ENCODE results near the gene TMPRSS9. TPM values are rescaled to one million over a fixed set of nuclear protein-coding genes. Genes with fewer than 3 reads are reported as not detected.

The TMPRSS9 gene
- total RNA-seq, 1 donor from 2014 or later, result not detected

- Mint-ChIP-seq H3K9me3 (ENCODE audit: low read depth) (no peaks in the 10 kb centered on the region), H3K4me1 (ENCODE audit: low read depth) (no peaks in the 10 kb centered on the region), H3K27ac (peak overlapping the region; percentile 82), H3K4me3 (ENCODE audit: low read depth) (no peak overlapping the region), H3K27me3 (peaks cover 16% of the 10 kb centered on the region), H3K36me3 (ENCODE audit: insufficient read depth) (no peaks in the 10 kb centered on the region)
- TF ChIP-seq CTCF (IDR thresholded peaks at IDR 0.05; ENCODE audit: unreplicated experiment), result no peak
- no peak for DNase-seq (ENCODE audit: low spot score, unreplicated experiment)
Observed at GRCh38 chr19:2381148-2381820, 21.2 kb downstream of the TMPRSS9 start.

- Mint-ChIP-seq H3K4me3 (ENCODE audit: low read depth) (no peak overlapping the region), H3K4me1 (ENCODE audit: low read depth) (no peaks in the 10 kb centered on the region), H3K36me3 (ENCODE audit: insufficient read depth) (no peaks in the 10 kb centered on the region), H3K9me3 (ENCODE audit: low read depth) (no peaks in the 10 kb centered on the region), H3K27me3 (peaks cover 25% of the 10 kb centered on the region), H3K27ac (no peak overlapping the region)
- TF ChIP-seq CTCF (IDR thresholded peaks at IDR 0.05; ENCODE audit: unreplicated experiment), result no peak
- no peak for DNase-seq (ENCODE audit: low spot score, unreplicated experiment)
Observed at GRCh38 chr19:2382530-2383222, 22.6 kb downstream of the TMPRSS9 start.

- TF ChIP-seq CTCF (IDR thresholded peaks at IDR 0.05; ENCODE audit: unreplicated experiment), result no peak
- Mint-ChIP-seq H3K27me3 (peaks cover 25% of the 10 kb centered on the region), H3K9me3 (ENCODE audit: low read depth) (no peaks in the 10 kb centered on the region), H3K36me3 (ENCODE audit: insufficient read depth) (no peaks in the 10 kb centered on the region), H3K4me1 (ENCODE audit: low read depth) (no peaks in the 10 kb centered on the region), H3K4me3 (ENCODE audit: low read depth) (no peak overlapping the region), H3K27ac (no peak overlapping the region)
- DNase-seq (ENCODE audit: low spot score, unreplicated experiment), result no peak
Observed at GRCh38 chr19:2385053-2385721, 25.1 kb downstream of the TMPRSS9 start.

GRCh38 chr19:2387367-2388288, 27.6 kb downstream of the TMPRSS9 start:
- Mint-ChIP-seq H3K36me3 (ENCODE audit: insufficient read depth) (no peaks in the 10 kb centered on the region), H3K27ac (no peak overlapping the region), H3K27me3 (peaks cover 24% of the 10 kb centered on the region), H3K9me3 (ENCODE audit: low read depth) (no peaks in the 10 kb centered on the region), H3K4me3 (ENCODE audit: low read depth) (no peak overlapping the region), H3K4me1 (ENCODE audit: low read depth) (no peaks in the 10 kb centered on the region)
- DNase-seq (ENCODE audit: low spot score, unreplicated experiment), result no peak
- no peak for TF ChIP-seq CTCF (IDR thresholded peaks at IDR 0.05; ENCODE audit: unreplicated experiment)

GRCh38 chr19:2389594-2389993, 29.5 kb downstream of the TMPRSS9 start:
- H3K36me3 Mint-ChIP-seq (ENCODE audit: insufficient read depth), result no peaks in the 10 kb centered on the region
- H3K4me1 Mint-ChIP-seq (ENCODE audit: low read depth), result no peaks in the 10 kb centered on the region
- no peak for TF ChIP-seq CTCF (IDR thresholded peaks at IDR 0.05; ENCODE audit: unreplicated experiment)
- H3K9me3 Mint-ChIP-seq (ENCODE audit: low read depth), result no peaks in the 10 kb centered on the region
- H3K27me3 Mint-ChIP-seq, result peaks cover 26% of the 10 kb centered on the region
- H3K27ac Mint-ChIP-seq, result peak overlapping the region; percentile 10
- no peak for DNase-seq (ENCODE audit: low spot score, unreplicated experiment)
- H3K4me3 Mint-ChIP-seq (ENCODE audit: low read depth), result no peak overlapping the region
